Fibroblast of lung (primary cell): Measurements from ENCODE around the gene DUS2.

Experiments
- CTCF ChIP-seq, 2 donors: IDR thresholded peaks in 1 of 2; conservative IDR thresholded peaks in 1 of 2; 1 replicate in 1 of 2; 2 replicates in 1 of 2; pipeline ENCODE4 v1.5.1; 2011 to 2012; ENCODE audit warnings: low read length in 2 of 2, control low read depth in 1 of 2, inconsistent platforms in 1 of 2, low read depth in 1 of 2, mild to moderate bottlenecking in 1 of 2
- EZH2 ChIP-seq: IDR thresholded peaks from 2 replicates; pipeline ENCODE4 v1.5.1; 2012; ENCODE audit warnings: low read length, control low read depth, mild to moderate bottlenecking; ENCODE audit errors: missing control alignments

DNA sequence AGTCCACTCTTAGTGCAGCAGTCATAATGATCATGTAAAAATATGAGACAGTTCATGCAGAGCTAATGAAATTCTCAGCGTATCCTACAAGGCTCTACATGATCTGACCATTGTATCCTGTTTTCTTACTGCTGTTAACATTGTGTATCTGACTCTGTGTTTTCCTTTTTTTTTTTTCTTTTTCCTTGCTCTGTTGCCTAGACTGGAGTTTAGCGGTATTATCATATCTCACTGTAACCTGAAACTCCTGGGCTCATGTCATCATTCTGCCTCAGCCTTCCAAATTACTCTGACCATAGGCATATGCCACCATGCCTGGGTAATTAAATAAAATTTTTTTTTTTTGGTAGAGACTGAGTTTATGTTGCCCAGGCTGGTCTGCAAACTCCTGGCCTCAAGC is 12.1 kb downstream of the DUS2 start:
- TF ChIP-seq EZH2 (no peak), CTCF (conservative IDR thresholded peaks at IDR 0.05 in 1 of 2, IDR thresholded peaks at IDR 0.05 in 1 of 2; ENCODE audit: low read depth in 1 of 2, low read length in 2 of 2) (no peak)
